IPS-20b (cell line): ENCODE data around the gene DGKH.

ENCODE experiments used
- H3K27ac ChIP-seq: one replicate; pipeline ENCODE4 v1.5.1; 2013; ENCODE audit warnings: low read length
- H3K27me3 ChIP-seq: 2 replicates; pipeline ENCODE4 v1.6.1; 2013; ENCODE audit warnings: mild to moderate bottlenecking, low read length, inconsistent platforms; ENCODE audit not compliant: insufficient read depth
- H3K36me3 ChIP-seq: 2 replicates; pipeline ENCODE4 v1.6.1; 2013; ENCODE audit warnings: low read depth, mild to moderate bottlenecking, inconsistent platforms, low read length, moderate library complexity; ENCODE audit not compliant: insufficient read depth
- H3K4me1 ChIP-seq: 2 replicates; pipeline ENCODE4 v1.6.1; 2013; ENCODE audit warnings: mild to moderate bottlenecking, control low read depth, inconsistent platforms, low read length, moderate library complexity; ENCODE audit not compliant: insufficient read depth
- H3K4me3 ChIP-seq: 2 replicates; pipeline ENCODE4 v1.5.1; 2013; ENCODE audit warnings: mild to moderate bottlenecking, low read length, inconsistent platforms
- H3K9ac ChIP-seq: 2 replicates; pipeline ENCODE4 v1.6.1; 2013; ENCODE audit warnings: low read depth, mild to moderate bottlenecking, inconsistent platforms, low read length, moderate library complexity
- H3K9me3 ChIP-seq: 2 replicates; pipeline ENCODE4 v1.6.1; 2013; ENCODE audit warnings: mild to moderate bottlenecking, low read depth, low read length, inconsistent platforms; ENCODE audit not compliant: insufficient read depth

DGKH gene, protein sequence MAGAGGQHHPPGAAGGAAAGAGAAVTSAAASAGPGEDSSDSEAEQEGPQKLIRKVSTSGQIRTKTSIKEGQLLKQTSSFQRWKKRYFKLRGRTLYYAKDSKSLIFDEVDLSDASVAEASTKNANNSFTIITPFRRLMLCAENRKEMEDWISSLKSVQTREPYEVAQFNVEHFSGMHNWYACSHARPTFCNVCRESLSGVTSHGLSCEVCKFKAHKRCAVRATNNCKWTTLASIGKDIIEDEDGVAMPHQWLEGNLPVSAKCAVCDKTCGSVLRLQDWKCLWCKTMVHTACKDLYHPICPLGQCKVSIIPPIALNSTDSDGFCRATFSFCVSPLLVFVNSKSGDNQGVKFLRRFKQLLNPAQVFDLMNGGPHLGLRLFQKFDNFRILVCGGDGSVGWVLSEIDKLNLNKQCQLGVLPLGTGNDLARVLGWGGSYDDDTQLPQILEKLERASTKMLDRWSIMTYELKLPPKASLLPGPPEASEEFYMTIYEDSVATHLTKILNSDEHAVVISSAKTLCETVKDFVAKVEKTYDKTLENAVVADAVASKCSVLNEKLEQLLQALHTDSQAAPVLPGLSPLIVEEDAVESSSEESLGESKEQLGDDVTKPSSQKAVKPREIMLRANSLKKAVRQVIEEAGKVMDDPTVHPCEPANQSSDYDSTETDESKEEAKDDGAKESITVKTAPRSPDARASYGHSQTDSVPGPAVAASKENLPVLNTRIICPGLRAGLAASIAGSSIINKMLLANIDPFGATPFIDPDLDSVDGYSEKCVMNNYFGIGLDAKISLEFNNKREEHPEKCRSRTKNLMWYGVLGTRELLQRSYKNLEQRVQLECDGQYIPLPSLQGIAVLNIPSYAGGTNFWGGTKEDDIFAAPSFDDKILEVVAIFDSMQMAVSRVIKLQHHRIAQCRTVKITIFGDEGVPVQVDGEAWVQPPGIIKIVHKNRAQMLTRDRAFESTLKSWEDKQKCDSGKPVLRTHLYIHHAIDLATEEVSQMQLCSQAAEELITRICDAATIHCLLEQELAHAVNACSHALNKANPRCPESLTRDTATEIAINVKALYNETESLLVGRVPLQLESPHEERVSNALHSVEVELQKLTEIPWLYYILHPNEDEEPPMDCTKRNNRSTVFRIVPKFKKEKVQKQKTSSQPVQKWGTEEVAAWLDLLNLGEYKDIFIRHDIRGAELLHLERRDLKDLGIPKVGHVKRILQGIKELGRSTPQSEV

DNA sequence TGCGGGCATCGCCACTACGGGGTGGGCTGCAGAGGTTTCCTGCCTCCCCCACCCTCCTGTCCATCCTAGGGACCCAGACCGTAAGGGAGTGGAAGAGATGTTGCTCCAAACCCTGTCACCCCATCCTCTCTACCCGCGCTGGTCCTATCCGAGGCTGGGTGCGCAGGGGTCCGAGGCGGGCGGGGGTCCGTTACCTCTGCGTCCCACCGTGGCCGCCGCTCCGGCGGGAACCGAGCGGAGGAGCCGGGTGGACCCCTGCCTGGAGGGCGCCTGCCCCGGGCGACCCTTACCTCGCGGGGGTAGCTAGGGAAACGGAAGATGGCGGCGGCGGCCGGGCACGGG is at the start of gene DGKH:
Gene DGKH, plus strand, starts transcription at position 307 of the 342 bp plus-strand sequence. CDS start 126 bp downstream, outside the sequence.
- Histone ChIP-seq H3K9me3 (no peaks in the 10 kb centered on the region), H3K27ac (no peak within 1 kb of the TSS)

DNA sequence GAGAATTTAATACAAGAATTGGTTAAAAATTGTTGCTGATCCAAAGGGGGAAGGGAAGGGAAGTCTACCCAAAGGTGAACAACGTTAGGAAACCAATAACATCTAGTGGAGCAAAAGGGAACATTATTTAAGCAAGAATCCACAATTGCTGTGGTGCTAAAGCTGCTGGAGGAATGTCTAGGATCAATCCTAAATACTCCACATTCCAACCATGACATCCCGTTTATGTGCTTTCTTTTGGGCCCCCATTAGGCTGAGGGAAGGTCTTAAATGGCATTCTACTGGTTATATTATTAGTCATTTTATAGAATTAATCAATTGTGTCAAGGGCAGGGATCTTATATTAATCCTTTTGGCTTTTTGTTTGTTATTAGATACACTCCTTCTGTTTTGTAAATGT is 47.6 kb upstream of the DGKH start:
- H3K27me3 ChIP-seq: no peaks in the 10 kb centered on the region
- no peaks in the 10 kb centered on the region for H3K36me3 ChIP-seq
- H3K4me1 ChIP-seq: peaks cover 14% of the 10 kb centered on the region; the same call in 1 of the 2 replicates
- H3K4me3 ChIP-seq: no peak overlapping the region
- H3K9ac ChIP-seq: no peak overlapping the region
- H3K27ac ChIP-seq: no peak overlapping the region
- no peaks in the 10 kb centered on the region for H3K9me3 ChIP-seq

More for the DNA sequence above, at the start of gene DGKH:
- Histone ChIP-seq H3K4me3 (peak within 1 kb of the TSS; percentile 89), H3K27me3 (peaks cover 55% of the 10 kb centered on the region), H3K4me1 (peaks cover 8% of the 10 kb centered on the region; the same call in 1 of the 2 replicates), H3K9ac (peak within 1 kb of the TSS; percentile 80), H3K36me3 (no peaks in the 10 kb centered on the region)

DNA sequence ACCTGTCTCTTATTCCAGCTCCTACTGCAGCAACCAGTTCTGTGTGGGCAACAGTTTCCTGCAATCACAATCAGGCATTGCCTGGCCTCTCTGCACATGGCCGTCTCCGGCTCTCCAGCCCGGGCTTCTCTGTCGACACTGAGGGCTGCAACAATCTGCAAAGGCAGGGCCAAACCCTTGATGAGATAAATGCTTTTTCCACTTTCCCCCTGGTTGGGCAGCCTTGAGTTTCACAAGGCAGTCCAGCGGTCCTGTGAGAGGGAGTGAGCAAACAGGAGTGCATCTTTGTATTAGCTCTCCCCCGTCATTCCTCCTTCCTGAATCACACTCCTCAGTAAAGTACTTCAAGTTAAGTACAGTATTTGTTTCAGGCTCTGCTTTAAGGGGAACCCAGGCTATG is 46.9 kb upstream of the DGKH start:
- Histone ChIP-seq H3K4me3 (no peak overlapping the region), H3K9me3 (no peaks in the 10 kb centered on the region), H3K9ac (no peak overlapping the region), H3K27ac (no peak overlapping the region), H3K4me1 (peaks cover 14% of the 10 kb centered on the region; the same call in 1 of the 2 replicates), H3K27me3 (no peaks in the 10 kb centered on the region), H3K36me3 (no peaks in the 10 kb centered on the region)

DNA sequence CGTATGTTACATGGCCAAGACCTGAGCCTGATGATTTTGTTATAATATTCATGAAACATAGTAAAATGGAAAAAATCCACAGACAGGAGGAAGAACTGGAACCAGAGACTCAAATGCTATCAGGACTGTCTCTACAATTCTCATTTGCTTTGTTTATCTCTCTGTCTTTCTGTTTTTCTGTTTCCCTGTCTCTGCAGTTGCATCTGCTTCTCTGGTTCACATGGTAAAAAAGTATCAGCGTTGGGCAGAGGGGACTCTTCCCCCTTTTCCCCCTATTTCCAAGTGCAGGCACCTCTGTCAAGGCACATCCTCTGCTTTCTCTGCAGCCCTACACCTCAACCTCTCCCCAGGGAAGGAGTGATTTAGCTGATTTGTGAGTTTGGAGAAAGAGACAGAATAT is 46.4 kb upstream of the DGKH start:
- Histone ChIP-seq H3K36me3 (no peaks in the 10 kb centered on the region), H3K4me1 (peaks cover 14% of the 10 kb centered on the region; the same call in 1 of the 2 replicates), H3K9ac (no peak overlapping the region), H3K27ac (no peak overlapping the region), H3K27me3 (no peaks in the 10 kb centered on the region), H3K4me3 (no peak overlapping the region), H3K9me3 (no peaks in the 10 kb centered on the region)

DNA sequence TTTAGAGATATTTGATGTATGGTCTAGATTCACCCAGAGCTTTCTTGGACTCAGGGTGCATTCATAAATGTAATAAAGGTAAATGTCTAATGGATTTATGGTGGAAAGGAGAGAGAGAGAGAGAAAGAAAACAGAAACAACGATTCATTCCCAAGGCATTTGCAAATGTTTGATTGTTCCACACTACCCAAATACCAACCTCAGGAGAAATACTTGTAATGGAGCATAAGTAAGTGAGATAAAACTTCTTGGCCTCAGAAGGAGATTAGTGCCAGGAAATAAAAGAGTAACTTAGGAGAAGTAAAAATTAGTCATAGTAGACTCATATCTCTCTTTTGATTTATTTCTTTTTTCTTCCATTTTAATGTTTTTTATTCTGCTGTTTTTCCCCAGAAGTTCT is 40.6 kb upstream of the DGKH start:
- H3K27ac ChIP-seq: no peak overlapping the region
- H3K27me3 ChIP-seq: no peaks in the 10 kb centered on the region
- H3K4me1 ChIP-seq: peaks cover 9% of the 10 kb centered on the region; the same call in 1 of the 2 replicates

DNA sequence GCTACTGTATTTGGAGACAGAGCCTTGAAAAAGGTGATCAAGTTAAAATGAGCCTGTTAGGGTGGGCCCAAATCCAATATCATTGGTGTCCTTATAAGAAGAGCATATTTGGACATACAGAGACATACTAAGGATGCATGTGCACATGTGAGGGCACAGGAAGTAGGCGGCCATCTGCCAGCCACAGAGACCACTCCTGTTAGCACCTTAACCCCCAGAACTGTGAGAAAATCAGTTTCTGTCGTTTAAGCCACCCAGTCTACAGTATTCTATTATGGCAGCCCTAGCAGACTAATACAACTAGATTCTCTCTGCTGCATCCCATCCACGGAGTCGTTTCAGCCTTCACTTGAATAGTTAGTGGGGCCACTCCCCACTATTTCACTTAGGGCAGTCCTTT is 39.4 kb upstream of the DGKH start:
- H3K4me3 ChIP-seq: no peak overlapping the region
- no peak overlapping the region for H3K27ac ChIP-seq
- peaks cover 9% of the 10 kb centered on the region; the same call in 1 of the 2 replicates for H3K4me1 ChIP-seq
- no peaks in the 10 kb centered on the region for H3K9me3 ChIP-seq
- no peak overlapping the region for H3K9ac ChIP-seq
- H3K27me3 ChIP-seq: no peaks in the 10 kb centered on the region
- no peaks in the 10 kb centered on the region for H3K36me3 ChIP-seq

More for the DNA sequence above, 40.6 kb upstream of the DGKH start:
- Histone ChIP-seq H3K4me3 (no peak overlapping the region), H3K9me3 (no peaks in the 10 kb centered on the region), H3K9ac (no peak overlapping the region), H3K36me3 (no peaks in the 10 kb centered on the region)

DNA sequence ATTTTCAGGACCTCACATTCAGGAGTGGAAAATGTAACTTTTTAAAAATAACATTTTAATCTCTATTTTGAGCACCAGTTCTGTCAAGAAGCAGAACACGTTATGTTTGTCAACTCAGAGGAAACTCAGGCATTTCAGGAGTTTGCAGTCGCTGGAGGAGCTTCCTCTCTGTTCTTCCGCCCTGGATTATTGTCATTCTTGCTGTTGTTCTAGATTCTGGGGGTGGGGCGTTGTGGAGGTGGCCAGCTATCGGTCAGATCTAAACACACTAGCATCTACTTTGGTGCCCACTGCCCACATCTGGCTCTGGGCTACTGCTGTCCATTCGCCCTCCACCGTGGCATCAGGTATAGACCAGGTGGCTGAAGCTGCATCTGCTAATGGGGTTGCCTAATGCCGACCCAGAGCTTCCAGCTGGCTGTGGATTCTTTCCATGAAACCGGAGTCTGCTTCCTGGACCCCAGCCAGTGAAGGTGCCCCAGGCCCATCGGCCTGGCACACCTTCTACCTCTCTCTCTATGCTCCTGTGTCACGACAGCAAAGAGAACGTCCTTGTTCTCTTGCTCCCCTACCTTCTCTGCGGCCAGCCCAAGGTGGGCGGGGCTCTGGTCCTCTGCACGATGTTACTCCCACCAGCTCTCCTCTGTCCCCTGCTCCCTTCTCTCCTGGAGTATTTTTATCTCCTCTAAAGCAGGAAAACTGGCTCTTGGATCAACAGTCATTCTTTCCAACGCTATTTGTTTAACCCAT is 36.7 kb upstream of the DGKH start:
- no peaks in the 10 kb centered on the region for H3K36me3 ChIP-seq
- H3K4me3 ChIP-seq: 0 out of 2 replicates have a peak overlapping the region, but pooled peaks have one; percentile 20
- no peak overlapping the region for H3K9ac ChIP-seq
- H3K4me1 ChIP-seq: peaks cover 9% of the 10 kb centered on the region; the same call in 1 of the 2 replicates
- H3K27ac ChIP-seq: no peak overlapping the region
- H3K27me3 ChIP-seq: no peaks in the 10 kb centered on the region
- no peaks in the 10 kb centered on the region for H3K9me3 ChIP-seq

DNA sequence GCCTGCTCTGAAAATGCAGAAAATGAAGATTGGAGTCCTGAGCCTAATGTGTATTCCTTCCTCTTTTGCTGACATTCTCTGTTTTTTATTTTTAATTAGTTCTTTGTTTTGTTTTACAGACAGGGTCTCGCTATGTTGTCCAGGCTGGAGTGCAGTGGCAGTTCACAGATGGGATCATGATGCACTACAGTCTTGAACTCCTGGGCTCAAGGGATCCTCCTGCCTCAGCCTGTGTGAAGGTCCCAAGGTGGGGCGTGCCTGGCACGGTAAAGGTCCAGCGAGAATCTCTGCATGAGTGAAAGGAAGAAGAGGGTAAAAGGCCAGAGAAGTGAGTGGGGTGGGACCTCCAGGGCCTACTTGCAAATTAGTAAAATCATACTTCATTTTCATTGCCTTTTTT is 34.3 kb upstream of the DGKH start:
- no peaks in the 10 kb centered on the region for H3K9me3 ChIP-seq
- H3K4me1 ChIP-seq: peaks cover 9% of the 10 kb centered on the region; the same call in 1 of the 2 replicates
- H3K27me3 ChIP-seq: no peaks in the 10 kb centered on the region
- no peak overlapping the region for H3K27ac ChIP-seq
- no peaks in the 10 kb centered on the region for H3K36me3 ChIP-seq
- no peak overlapping the region for H3K9ac ChIP-seq
- no peak overlapping the region for H3K4me3 ChIP-seq

DNA sequence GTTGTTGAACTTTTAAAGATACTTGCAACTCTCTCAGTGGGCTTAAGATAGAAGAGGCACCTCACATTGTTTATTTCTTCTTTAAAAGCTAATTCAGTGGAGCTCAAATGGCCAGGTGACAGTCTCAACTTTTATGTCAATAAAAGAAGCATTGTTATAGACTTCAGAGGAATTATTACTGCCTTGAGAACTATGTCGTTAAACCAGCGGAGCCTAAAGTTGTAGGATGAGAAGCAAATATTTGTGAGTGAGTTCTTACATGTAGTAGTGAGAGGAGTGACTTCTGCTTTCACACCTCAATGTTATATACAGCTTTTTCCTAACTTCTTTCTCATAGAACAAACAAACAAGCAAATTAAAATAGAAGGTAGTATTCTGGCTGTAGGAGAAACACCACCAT is 31.2 kb upstream of the DGKH start:
- H3K9me3 ChIP-seq: no peaks in the 10 kb centered on the region
- no peak overlapping the region for H3K9ac ChIP-seq
- no peak overlapping the region for H3K27ac ChIP-seq
- no peaks in the 10 kb centered on the region for H3K27me3 ChIP-seq
- no peaks in the 10 kb centered on the region for H3K36me3 ChIP-seq
- H3K4me1 ChIP-seq: peaks cover under 1% of the 10 kb centered on the region; the same call in 1 of the 2 replicates
- H3K4me3 ChIP-seq: no peak overlapping the region

DNA sequence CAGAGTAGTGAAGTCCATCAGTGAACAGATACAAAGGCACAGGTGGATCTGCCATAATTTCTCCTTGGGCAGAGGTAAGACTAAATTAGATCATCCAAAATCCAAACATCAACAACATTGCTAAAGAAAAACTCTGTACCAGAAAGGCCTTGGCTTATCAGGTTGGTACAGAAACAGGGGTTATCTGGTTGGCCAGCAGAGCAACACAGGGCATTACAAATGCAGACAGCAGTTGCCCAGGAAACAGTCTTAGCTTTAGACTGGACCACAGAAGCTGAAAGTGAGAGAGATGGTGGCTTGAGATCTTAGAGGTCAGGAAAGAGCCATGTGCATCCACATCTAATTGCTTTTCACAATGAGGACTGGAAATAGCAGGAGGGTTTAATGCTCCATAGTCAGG is 26.6 kb upstream of the DGKH start:
- Histone ChIP-seq H3K9me3 (no peaks in the 10 kb centered on the region), H3K9ac (no peak overlapping the region), H3K36me3 (no peaks in the 10 kb centered on the region), H3K27me3 (no peaks in the 10 kb centered on the region), H3K4me1 (peaks cover 2% of the 10 kb centered on the region; the same call in 1 of the 2 replicates), H3K4me3 (no peak overlapping the region), H3K27ac (no peak overlapping the region)

DNA sequence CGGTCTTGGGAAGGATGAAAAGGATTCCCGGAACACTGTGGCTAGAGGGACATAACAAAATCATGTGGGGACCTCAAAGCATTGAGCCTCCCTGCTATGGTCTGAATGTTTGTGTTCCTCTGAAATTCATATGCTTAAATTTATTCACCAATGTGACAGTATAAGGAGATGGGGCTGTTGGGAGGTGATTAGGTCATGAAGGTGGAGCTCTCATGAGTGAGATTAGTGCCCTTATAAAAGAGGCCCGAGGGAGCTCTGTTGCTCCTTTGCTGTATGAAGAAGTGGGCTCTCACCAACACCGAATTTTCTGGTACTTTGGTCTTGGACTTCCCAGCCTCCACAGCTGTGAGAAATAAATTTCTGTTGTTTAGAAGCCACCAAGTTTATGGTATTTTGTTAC is 26.1 kb upstream of the DGKH start:
- no peak overlapping the region for H3K27ac ChIP-seq
- H3K4me1 ChIP-seq: peaks cover 2% of the 10 kb centered on the region; the same call in 1 of the 2 replicates
- H3K9me3 ChIP-seq: no peaks in the 10 kb centered on the region
- no peak overlapping the region for H3K9ac ChIP-seq
- H3K4me3 ChIP-seq: no peak overlapping the region
- H3K36me3 ChIP-seq: no peaks in the 10 kb centered on the region
- no peaks in the 10 kb centered on the region for H3K27me3 ChIP-seq
